Liver (tissue), 9 donors: ENCODE results near the gene TAF15. TPM values are rescaled to one million over a fixed set of nuclear protein-coding genes. Genes with fewer than 3 reads are reported as not detected.

Experiments used
- DNase-seq: peaks from one replicate; pipeline ENCODE4 v3.0.0-alpha.2; 2017; ENCODE audit warnings: low spot score
- H3K27ac ChIP-seq, 2 donors: one replicate each; pipeline ENCODE4 v1.7.0; 2013; ENCODE audit warnings: inconsistent platforms in 2 of 2, low read length in 2 of 2, control low read depth in 1 of 2, low read depth in 1 of 2, mild to moderate bottlenecking in 1 of 2
- H3K27me3 ChIP-seq, 4 donors: one replicate each; pipeline versions ENCODE4 v1.6.1 to v1.7.0; 2013; ENCODE audit warnings: low read length in 3 of 4, inconsistent platforms in 1 of 4, mild to moderate bottlenecking in 1 of 4, moderate library complexity in 1 of 4; ENCODE audit not compliant: control insufficient read depth in 4 of 4, insufficient read depth in 4 of 4
- H3K36me3 ChIP-seq, 4 donors: one replicate each; pipeline versions ENCODE4 v1.6.1 to v1.7.0; 2013; ENCODE audit warnings: low read length in 3 of 4, mild to moderate bottlenecking in 3 of 4, low read depth in 1 of 4, moderate library complexity in 1 of 4; ENCODE audit not compliant: control insufficient read depth in 4 of 4, insufficient read depth in 3 of 4
- H3K4me1 ChIP-seq, 4 donors: one replicate each; pipeline versions ENCODE4 v1.6.1 to v1.7.0; 2013; ENCODE audit warnings: low read length in 3 of 4, mild to moderate bottlenecking in 3 of 4, moderate library complexity in 1 of 4; ENCODE audit not compliant: control insufficient read depth in 4 of 4, insufficient read depth in 4 of 4
- H3K4me3 ChIP-seq, 3 donors: one replicate each; pipeline versions ENCODE4 v1.6.1 to v1.7.0; 2013; ENCODE audit warnings: low read length in 3 of 3, control low read depth in 1 of 3, low read depth in 1 of 3, mild to moderate bottlenecking in 1 of 3
- H3K9ac ChIP-seq, 2 donors: one replicate each; pipeline ENCODE4 v1.7.0; 2013; ENCODE audit warnings: low read length in 2 of 2, mild to moderate bottlenecking in 2 of 2, moderate library complexity in 2 of 2, control low read depth in 1 of 2, low read depth in 1 of 2
- H3K9me3 ChIP-seq, 4 donors: one replicate each; pipeline versions ENCODE4 v1.6.1 to v1.7.0; 2013; ENCODE audit warnings: low read length in 3 of 4; ENCODE audit not compliant: control insufficient read depth in 4 of 4
- EGR1 ChIP-seq, 2 donors: IDR thresholded peaks; 2 replicates each; pipeline ENCODE4 v1.6.1; 2016 to 2018; ENCODE audit warnings: antibody characterized with exemption in 2 of 2, low read depth in 2 of 2
- FOXA1 ChIP-seq: IDR thresholded peaks from 2 replicates; pipeline ENCODE4 v1.6.1; 2016; ENCODE audit warnings: antibody characterized with exemption
- FOXA2 ChIP-seq: IDR thresholded peaks from 2 replicates; pipeline ENCODE4 v1.6.1; 2016; ENCODE audit warnings: antibody characterized with exemption
- GABPA ChIP-seq, 2 donors: IDR thresholded peaks in 1 of 2; conservative IDR thresholded peaks in 1 of 2; 2 replicates each; pipeline ENCODE4 v1.6.1; 2016; ENCODE audit warnings: antibody characterized with exemption in 2 of 2, mild to moderate bottlenecking in 1 of 2, moderate library complexity in 1 of 2
- HNF4G ChIP-seq: IDR thresholded peaks from 2 replicates; pipeline ENCODE4 v1.6.1; 2016; ENCODE audit warnings: antibody characterized with exemption
- JUND ChIP-seq, 2 donors: IDR thresholded peaks; 2 replicates each; pipeline ENCODE4 v1.6.1; 2016; ENCODE audit warnings: antibody characterized with exemption in 2 of 2
- MAX ChIP-seq: IDR thresholded peaks from 2 replicates; pipeline ENCODE4 v1.6.1; 2016; ENCODE audit warnings: antibody characterized with exemption
- NR2F2 ChIP-seq: IDR thresholded peaks from 2 replicates; pipeline ENCODE4 v1.6.1; 2016; ENCODE audit warnings: antibody characterized with exemption
- RXRA ChIP-seq, 2 donors: IDR thresholded peaks; 2 replicates each; pipeline ENCODE4 v1.6.1; 2017 to 2018; ENCODE audit warnings: antibody characterized with exemption in 2 of 2, mild to moderate bottlenecking in 1 of 2
- SP1 ChIP-seq: IDR thresholded peaks from 2 replicates; pipeline ENCODE4 v1.6.1; 2018; ENCODE audit warnings: antibody characterized with exemption, mild to moderate bottlenecking
- TAF1 ChIP-seq: conservative IDR thresholded peaks from 2 replicates; pipeline ENCODE4 v1.6.1; 2016; ENCODE audit warnings: antibody characterized with exemption, mild to moderate bottlenecking
- YY1 ChIP-seq: IDR thresholded peaks from 2 replicates; pipeline ENCODE4 v1.6.1; 2016; ENCODE audit warnings: antibody characterized with exemption, mild to moderate bottlenecking
- ZBTB33 ChIP-seq: IDR thresholded peaks from 2 replicates; pipeline ENCODE4 v1.6.1; 2016; ENCODE audit warnings: antibody characterized with exemption
- WGBS: extraction: QIAGEN DNeasy Blood & Tissue Kit; methylation state at CpG from one replicate; pipeline ENCODE4 v1.1.7; 2013; 5-methylcytosine and 5-hydroxymethylcytosine counted together
- polyA plus RNA-seq, 2 donors: library from polyadenylated mRNA; stranded (reverse) in 1 of 2; unstranded in 1 of 2; fragments of 200-250 nt in 1 of 2; fragments of >200 nt in 1 of 2; fragmentation: Nextera tagmentation in 1 of 2; extraction: Ambion mirVana in 1 of 2; gene quantifications; one replicate each; pipeline versions ENCODE4 v1.2.1 to v1.2.3, GENCODE V29; 2013 to 2015
- total RNA-seq, 2 donors: library from RNA; depleted of rRNA; stranded (reverse); fragments of >200 nt; gene quantifications; one replicate each; pipeline ENCODE4 v1.2.3, GENCODE V29; 2014
- TF ChIP-seq, protein P1 (sequence below): IDR thresholded peaks from 2 replicates; pipeline ENCODE4 v1.6.1; 2016; ENCODE audit warnings: antibody characterized with exemption, mild to moderate bottlenecking
- donor health status: healthy.
- donor health status: healthy.
- donor health status: healthy.
- donor health status: healthy.
- donor health status: healthy.

TAF15 gene
- total and polyA plus RNA-seq, 4 donors, result 13.5 to 75.0 (median 67.6) TPM

- TF ChIP-seq ZBTB33, result no peak
- no peak for TF ChIP-seq HNF4G
Measured at GRCh38 chr17:35844547-35844946, 35.3 kb downstream of the TAF15 start (continued).

DNA sequence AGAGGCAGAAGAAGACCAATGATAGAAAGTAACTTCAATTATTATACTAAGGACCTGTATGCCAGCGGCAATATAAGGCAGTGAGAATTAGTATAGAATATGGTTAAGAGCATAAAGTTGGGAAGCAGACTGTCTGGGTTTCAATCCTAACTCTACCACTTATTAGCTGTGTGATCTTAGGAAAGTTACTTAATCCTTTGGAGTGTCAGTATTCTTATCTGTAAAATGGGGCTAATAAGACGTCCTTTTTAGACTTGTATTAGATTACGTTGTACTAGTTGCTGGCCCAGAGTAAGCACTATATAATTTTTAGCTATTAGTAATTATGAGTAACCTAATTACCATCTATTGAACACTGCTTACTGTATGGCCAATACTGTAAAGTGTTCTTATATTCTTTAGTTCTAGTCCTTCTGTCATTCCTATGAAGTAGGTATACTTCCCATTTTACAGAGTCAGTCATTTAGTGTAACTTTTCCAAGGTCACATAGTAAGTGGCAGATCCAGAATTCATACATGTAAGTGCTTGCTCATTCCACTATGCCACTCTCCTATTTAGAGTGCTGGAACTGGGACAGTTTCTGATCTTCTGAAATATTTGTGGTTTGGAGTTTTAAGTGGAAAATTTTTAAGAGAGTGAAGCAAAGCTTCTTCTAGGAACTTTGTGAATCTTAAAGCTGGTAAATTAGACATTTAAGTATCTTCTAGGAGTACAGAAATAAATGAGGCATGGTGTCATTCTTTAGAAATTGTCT lies 36.9 kb downstream of the TAF15 start:
- TF ChIP-seq EGR1 (IDR thresholded peaks at IDR 0.05; ENCODE audit: low read depth in 2 of 2) (no peak), JUND (IDR thresholded peaks at IDR 0.05) (no peak), ZBTB33 (no peak), MAX (no peak), SP1 (no peak), TAF1 (no peak), GABPA (IDR thresholded peaks at IDR 0.05 in 1 of 2, conservative IDR thresholded peaks at IDR 0.05 in 1 of 2) (no peak), FOXA2 (no peak), NR2F2 (no peak), HNF4G (no peak), FOXA1 (no peak)
- TF ChIP-seq, protein P1, sequence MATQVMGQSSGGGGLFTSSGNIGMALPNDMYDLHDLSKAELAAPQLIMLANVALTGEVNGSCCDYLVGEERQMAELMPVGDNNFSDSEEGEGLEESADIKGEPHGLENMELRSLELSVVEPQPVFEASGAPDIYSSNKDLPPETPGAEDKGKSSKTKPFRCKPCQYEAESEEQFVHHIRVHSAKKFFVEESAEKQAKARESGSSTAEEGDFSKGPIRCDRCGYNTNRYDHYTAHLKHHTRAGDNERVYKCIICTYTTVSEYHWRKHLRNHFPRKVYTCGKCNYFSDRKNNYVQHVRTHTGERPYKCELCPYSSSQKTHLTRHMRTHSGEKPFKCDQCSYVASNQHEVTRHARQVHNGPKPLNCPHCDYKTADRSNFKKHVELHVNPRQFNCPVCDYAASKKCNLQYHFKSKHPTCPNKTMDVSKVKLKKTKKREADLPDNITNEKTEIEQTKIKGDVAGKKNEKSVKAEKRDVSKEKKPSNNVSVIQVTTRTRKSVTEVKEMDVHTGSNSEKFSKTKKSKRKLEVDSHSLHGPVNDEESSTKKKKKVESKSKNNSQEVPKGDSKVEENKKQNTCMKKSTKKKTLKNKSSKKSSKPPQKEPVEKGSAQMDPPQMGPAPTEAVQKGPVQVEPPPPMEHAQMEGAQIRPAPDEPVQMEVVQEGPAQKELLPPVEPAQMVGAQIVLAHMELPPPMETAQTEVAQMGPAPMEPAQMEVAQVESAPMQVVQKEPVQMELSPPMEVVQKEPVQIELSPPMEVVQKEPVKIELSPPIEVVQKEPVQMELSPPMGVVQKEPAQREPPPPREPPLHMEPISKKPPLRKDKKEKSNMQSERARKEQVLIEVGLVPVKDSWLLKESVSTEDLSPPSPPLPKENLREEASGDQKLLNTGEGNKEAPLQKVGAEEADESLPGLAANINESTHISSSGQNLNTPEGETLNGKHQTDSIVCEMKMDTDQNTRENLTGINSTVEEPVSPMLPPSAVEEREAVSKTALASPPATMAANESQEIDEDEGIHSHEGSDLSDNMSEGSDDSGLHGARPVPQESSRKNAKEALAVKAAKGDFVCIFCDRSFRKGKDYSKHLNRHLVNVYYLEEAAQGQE, result no peak
- H3K9ac ChIP-seq, result no peak overlapping the region
- H3K36me3 ChIP-seq, result peaks cover 8 to 45% (median 35%) of the 10 kb centered on the region in 4 donors
- no peak overlapping the region for H3K27ac ChIP-seq
- no peaks in the 10 kb centered on the region for H3K9me3 ChIP-seq
- H3K4me3 ChIP-seq, result no peak overlapping the region
- no peaks in the 10 kb centered on the region for H3K4me1 ChIP-seq
- 92% methylated on average over 3 of the region's 3 CpGs for WGBS
- H3K27me3 ChIP-seq, result no peaks in the 10 kb centered on the region
- no peak for DNase-seq

GRCh38 chr17:35847006-35847405 lies 37.7 kb downstream of the TAF15 start:
- H3K4me3 ChIP-seq, result no peak overlapping the region
- peaks cover 8 to 45% (median 34%) of the 10 kb centered on the region in 4 donors for H3K36me3 ChIP-seq
- H3K4me1 ChIP-seq, result no peaks in the 10 kb centered on the region
- H3K27me3 ChIP-seq, result no peaks in the 10 kb centered on the region
- TF ChIP-seq MAX, result no peak
- no peak for TF ChIP-seq RXRA (IDR thresholded peaks at IDR 0.05)
- no peak for TF ChIP-seq YY1
- no peak for TF ChIP-seq HNF4G
- TF ChIP-seq ZBTB33, result no peak
- TF ChIP-seq, protein P1, result no peak
- TF ChIP-seq JUND (IDR thresholded peaks at IDR 0.05), result no peak
- no peak overlapping the region for H3K9ac ChIP-seq
- no peak for DNase-seq
- H3K9me3 ChIP-seq, result no peaks in the 10 kb centered on the region
- 58% methylated on average over 2 of the region's 2 CpGs for WGBS
- no peak overlapping the region for H3K27ac ChIP-seq
